HUDEP-2 (cell line): ENCODE measurements around the gene OCRL.

Source experiments
- DNase-seq, 76 experiments: peaks; one replicate each; lab custom pipeline; 2025; ENCODE audit not compliant: unreplicated experiment in 76 of 76; lab: John Stamatoyannopoulos, UW

Gene OCRL

GRCh38 chrX:129540068-129540653 is at the start of gene OCRL:
OCRL (plus strand) TSS chrX:129540259; CDS start chrX:129540440, 181 bp downstream.
- DNase-seq = peak in 67 of 76 experiments; percentile 0 to 68 (median 30)

DNA sequence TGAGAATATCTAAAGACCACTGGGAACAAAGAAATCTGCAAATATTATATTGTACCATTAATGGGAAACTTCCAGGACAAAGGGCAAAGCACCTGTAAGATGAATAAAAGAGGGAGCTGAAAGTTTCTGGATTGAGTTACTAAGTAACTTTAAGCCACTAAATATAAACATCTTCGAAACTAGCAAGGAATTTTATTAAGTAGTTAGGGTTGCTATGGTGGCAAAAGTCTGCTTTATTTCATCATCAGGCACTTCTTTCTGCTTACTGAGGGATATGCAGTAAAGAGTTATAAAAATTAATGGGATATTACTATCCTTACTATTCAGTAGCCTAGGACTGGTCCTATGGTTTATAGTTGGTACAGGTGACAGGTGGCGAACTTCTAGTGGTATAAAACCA is 49.7 kb upstream of the OCRL start:
- no peak for DNase-seq

DNA sequence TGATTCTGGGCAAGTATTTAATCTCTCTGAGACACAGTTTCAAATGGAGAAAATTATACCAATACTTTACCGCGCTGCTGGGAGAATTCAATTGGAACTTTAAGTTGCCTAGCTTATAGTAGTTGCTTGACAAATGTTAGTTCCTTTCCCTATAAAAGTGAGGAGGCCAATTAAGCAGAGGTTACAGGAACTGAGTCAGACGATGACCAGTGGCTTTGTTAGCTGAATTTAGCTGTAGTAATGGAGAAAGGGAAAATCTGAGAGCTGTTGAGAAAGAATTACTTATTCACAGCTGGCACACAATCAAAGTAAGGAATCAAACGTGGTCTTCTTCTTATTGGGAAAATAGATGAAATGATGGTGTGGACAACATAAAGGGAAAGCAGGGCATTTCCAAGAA is 46.4 kb upstream of the OCRL start:
- DNase-seq = no peak

GRCh38 chrX:129494887-129495286 is 45.2 kb upstream of the OCRL start:
- no peak for DNase-seq

DNA sequence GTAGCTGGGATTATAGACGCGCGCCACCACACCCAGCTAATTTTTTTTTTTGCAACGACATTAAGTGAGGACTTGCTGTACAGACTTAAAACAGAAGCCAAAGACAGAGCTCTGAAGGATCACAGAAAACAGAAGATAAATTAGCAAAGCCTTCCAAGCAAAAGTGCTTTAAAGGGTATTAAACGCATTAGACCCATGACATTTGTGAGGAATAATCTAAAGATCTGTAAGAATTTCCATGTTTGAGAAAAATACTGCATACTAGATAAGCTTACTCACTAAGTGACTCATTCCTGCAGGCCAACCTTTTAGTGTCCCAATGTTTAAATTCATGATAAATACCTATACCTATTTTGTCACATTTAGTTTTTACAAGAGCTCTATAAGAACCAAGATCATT is 44.2 kb upstream of the OCRL start:
- DNase-seq = no peak

GRCh38 chrX:129496625-129497024 is 43.4 kb upstream of the OCRL start:
- DNase-seq = no peak

DNA sequence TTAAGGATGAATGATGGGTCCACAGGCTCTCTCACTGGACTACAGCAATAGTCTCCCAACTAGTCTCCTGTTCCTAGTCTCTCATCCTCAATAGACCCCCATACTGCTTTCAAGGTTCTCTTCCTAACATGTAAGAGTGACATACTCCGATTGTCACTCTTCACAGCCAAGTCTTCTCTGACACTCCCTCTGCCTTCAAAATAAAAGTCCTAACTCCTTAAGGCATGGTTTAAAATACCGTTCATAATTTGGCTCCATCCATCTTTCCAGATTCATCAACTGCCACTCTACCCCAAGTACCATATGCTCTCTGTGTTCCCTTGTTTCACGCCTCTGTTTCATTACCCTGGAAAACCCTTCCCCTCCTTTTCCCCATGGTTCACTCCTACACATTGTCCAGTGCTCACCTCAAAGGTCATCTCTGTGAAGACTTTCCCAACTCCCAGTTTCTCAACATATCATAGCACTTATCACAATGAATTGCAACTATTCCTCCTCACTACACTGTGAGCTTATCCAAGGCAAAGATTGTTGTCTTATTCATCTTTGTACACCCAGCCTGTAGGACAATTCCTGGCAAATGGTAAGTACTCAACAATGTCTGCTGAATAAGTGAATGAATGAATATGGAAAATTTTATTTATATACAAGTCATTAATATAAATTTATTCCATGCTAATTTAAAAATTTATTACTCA is 42.8 kb upstream of the OCRL start:
- no peak for DNase-seq

DNA sequence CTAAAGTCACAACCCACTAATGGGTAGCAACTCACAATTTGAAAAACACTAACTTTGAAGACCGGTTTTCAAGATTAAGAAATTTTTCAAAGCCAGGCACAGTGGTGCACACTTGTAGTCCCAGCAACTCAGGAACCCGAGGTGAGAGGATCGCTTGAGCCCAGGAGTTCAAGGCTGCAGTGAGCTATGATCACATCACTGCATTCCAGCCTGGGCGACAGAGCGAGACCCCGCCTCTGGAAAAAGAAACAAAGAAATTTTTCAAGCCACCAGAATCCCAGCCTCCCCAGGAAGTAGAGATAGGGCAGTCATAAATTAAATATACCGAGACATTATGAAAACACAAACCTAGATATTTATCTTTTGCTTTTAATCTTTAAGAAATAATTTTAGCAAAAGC is 29.7 kb upstream of the OCRL start:
- no peak for DNase-seq

DNA sequence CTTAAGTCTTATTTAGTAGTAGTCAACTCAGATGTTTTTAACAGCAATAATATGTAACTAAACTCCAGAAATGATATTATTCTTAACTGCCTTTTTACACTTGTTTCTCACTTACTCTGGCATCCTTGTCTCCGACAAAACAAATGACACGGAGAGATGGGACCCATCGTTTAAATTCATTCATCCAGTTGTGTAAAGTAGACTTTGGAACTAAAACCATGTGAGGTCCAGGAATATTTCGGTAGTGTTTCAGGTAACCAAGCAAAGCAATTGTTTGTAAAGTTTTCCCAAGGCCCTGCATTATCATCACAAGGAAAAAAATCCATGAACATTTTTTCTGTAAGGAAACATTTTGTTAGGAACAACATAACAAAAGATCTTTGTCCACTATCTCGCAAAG is 28.4 kb upstream of the OCRL start:
- no peak for DNase-seq

GRCh38 chrX:129512409-129512808 is 27.6 kb upstream of the OCRL start:
- DNase-seq = no peak

- DNase-seq = no peak
These were observed 23.7 kb upstream of the OCRL start for GRCh38 chrX:129516402-129516801.

DNA sequence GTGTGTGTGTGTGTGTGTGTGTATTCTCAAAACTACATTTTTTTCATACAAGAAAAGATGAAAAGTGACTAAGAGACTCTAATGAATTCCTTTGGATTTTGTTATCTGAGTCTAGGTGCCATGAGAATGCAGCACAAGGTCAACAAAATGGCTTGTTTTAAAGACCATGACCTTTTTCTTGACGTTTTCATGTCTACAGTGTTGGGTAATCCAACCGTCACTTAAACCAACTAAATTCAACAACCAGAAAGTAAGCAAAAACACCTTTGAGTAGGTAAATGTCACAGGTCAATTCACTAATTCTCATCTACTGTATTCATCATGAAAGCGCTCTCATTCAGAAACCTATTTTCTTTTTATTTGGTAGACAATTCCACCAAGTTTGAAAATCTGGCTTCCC is 19.9 kb upstream of the OCRL start:
- DNase-seq = no peak

GRCh38 chrX:129522184-129523078 is 17.6 kb upstream of the OCRL start:
- no peak for DNase-seq

GRCh38 chrX:129523079-129523911 is 16.8 kb upstream of the OCRL start, which contains the start of gene SMARCA1:
SMARCA1 (minus strand) TSS chrX:129523490; CDS start chrX:129523370, 120 bp downstream.
- DNase-seq = no peak

DNA sequence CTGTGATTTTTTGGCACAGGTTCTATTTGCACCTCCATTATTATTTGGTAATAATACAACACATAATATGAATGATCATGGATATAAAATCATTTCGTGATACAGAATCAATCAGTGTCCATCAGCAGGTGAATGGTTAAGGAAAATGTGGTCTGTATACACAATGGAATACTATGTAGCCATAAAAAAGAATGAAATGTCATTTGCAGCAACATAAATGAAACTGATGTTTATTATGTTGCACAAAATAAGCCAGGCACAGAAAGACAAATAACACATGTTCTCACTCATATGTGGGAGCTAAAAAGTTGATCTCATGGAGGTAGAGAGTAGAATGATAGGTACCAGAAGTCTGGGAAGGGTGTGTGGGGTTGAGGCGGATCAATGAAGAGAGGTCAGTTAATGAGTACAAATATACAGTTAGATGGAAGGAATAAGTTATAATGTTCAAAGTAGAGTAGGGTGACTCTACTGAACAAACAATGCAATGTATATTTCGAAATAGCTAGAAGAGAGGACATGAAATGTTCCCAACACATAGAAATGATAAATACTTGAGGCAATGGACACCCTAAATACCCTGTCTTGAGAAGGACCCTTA is 15.7 kb upstream of the OCRL start:
- no peak for DNase-seq

DNA sequence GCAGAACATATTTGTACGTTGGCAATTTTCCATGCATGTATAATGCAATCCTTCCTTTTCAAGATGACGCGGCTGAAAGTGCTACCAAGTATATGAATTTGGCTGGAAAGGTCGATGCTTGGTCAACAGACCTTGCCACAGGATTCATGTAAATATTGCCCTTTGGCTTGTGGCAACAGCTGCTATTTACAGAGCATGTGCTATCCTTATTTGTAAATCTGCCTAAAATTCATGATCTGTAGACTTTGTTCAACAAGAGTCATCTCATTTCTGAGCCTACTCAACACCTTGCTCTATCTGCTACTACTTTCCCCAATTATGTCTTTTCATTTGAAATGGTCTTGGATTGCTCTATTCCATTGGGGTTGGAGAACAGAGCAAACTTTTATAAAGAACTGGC is 14.9 kb upstream of the OCRL start:
- DNase-seq = no peak

- no peak for DNase-seq
These were observed 14.2 kb upstream of the OCRL start for GRCh38 chrX:129525896-129526295.

- DNase-seq = no peak
These were observed 10.3 kb upstream of the OCRL start for GRCh38 chrX:129529685-129530281.

GRCh38 chrX:129530410-129530809 is 9.6 kb upstream of the OCRL start:
- DNase-seq = no peak

GRCh38 chrX:129531132-129531531 is 8.9 kb upstream of the OCRL start:
- no peak for DNase-seq
